ENCODE results near the gene RAB4A.
"Not testable (repeated sequence)": the region's sequence is repeated elsewhere in the genome, so short reads cannot be mapped to it uniquely, and the experiment has no call there.

RAB4A gene

DNA sequence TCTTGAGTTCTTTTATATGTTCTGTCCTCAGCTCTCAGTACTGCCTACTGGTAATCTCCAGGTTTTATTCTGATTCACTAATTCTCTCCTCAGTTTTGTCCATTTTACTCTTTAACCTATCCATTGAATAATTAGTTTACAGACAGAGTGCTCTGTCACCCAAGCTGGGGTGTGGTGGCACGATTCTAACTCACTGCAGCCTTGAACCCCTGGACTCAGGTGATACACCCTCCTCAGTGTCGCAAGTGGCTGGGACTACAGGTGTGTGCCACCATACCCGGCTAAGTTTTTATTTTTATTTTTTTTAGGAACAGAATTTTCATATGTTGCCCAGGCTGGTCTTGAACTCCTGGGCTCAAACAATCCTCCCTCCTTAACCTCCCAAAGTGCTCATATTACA lies 14.0 kb downstream of the RAB4A start:
- Histone ChIP-seq H3K27me3 (ENCODE audit: control insufficient read depth, insufficient read depth, low read length) (no peaks in the 10 kb centered on the region), H3K36me3 (ENCODE audit: control insufficient read depth, insufficient read depth, low read length) (peaks cover 6% of the 10 kb centered on the region), H3K4me1 (ENCODE audit: control insufficient read depth, insufficient read depth, low read length) (peaks cover 11% of the 10 kb centered on the region), H3K9ac (ENCODE audit: low read length) (no peak overlapping the region), H3K4me3 (ENCODE audit: low read depth, low read length) (no peak overlapping the region), H3K27ac (ENCODE audit: low read depth, low read length) (no peak overlapping the region), H3K9me3 (ENCODE audit: control insufficient read depth, insufficient read depth, low read depth, low read length) (no peaks in the 10 kb centered on the region)

DNA sequence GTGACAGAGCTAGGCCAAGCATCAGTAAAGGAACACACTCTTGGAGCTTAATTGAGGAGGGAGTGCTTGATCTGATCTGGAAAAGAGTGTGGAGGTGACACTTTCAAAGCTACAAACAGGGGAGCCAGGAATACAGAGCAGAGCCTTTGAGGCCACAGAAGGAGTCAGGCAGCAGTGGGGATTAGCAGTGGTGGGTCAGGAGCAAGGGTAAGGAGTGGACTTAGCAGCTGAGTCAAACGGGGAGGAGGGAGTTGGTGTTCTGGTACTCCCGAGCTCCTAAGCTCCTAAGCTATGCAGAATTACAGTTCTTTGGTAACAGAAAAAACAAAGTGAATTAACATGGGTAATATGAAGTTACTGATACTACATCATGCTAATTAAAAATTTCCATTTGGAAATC lies 14.5 kb downstream of the RAB4A start:
- Histone ChIP-seq H3K9me3 (ENCODE audit: control insufficient read depth, insufficient read depth, low read depth, low read length) (no peaks in the 10 kb centered on the region), H3K9ac (ENCODE audit: low read length) (no peak overlapping the region), H3K27me3 (ENCODE audit: control insufficient read depth, insufficient read depth, low read length) (no peaks in the 10 kb centered on the region), H3K4me1 (ENCODE audit: control insufficient read depth, insufficient read depth, low read length) (peaks cover 11% of the 10 kb centered on the region), H3K27ac (ENCODE audit: low read depth, low read length) (no peak overlapping the region), H3K4me3 (ENCODE audit: low read depth, low read length) (no peak overlapping the region), H3K36me3 (ENCODE audit: control insufficient read depth, insufficient read depth, low read length) (peaks cover 8% of the 10 kb centered on the region)

GRCh38 chr1:229286099-229286766 lies 15.3 kb downstream of the RAB4A start:
- H3K4me3 ChIP-seq (ENCODE audit: low read depth, low read length): no peak overlapping the region
- no peak overlapping the region for H3K27ac ChIP-seq (ENCODE audit: low read depth, low read length)
- H3K9ac ChIP-seq (ENCODE audit: low read length): no peak overlapping the region
- peaks cover 14% of the 10 kb centered on the region for H3K36me3 ChIP-seq (ENCODE audit: control insufficient read depth, insufficient read depth, low read length)
- H3K27me3 ChIP-seq (ENCODE audit: control insufficient read depth, insufficient read depth, low read length): no peaks in the 10 kb centered on the region
- H3K4me1 ChIP-seq (ENCODE audit: control insufficient read depth, insufficient read depth, low read length): peaks cover 11% of the 10 kb centered on the region
- no peaks in the 10 kb centered on the region for H3K9me3 ChIP-seq (ENCODE audit: control insufficient read depth, insufficient read depth, low read depth, low read length)

DNA sequence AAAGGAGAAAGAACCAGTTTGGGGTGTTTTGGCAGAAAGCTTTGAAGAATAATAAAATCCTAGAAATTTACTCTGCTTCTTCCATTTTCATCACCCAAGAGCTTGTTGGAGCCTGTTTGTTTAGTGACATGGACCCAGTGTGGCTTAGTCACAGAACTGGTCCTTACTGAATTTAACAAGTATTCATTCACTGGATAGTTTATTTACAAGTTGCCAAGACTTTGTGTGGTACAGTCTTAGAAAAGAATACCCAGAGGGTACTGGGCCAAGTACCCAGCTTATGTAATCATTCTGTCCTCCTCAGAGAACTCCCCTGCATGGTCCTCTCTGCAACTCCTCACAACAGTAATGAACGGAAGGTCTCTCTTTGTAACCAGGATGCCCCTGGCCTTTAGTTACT lies 16.4 kb downstream of the RAB4A start:
- Histone ChIP-seq H3K27ac (ENCODE audit: low read depth, low read length) (peak overlapping the region; percentile 18; the same call in 1 of the 2 replicates), H3K36me3 (ENCODE audit: control insufficient read depth, insufficient read depth, low read length) (peaks cover 16% of the 10 kb centered on the region), H3K9ac (ENCODE audit: low read length) (no peak overlapping the region), H3K9me3 (ENCODE audit: control insufficient read depth, insufficient read depth, low read depth, low read length) (no peaks in the 10 kb centered on the region), H3K4me3 (ENCODE audit: low read depth, low read length) (no peak overlapping the region), H3K4me1 (ENCODE audit: control insufficient read depth, insufficient read depth, low read length) (peaks cover 11% of the 10 kb centered on the region), H3K27me3 (ENCODE audit: control insufficient read depth, insufficient read depth, low read length) (no peaks in the 10 kb centered on the region)

- H3K36me3 ChIP-seq (ENCODE audit: control insufficient read depth, insufficient read depth, low read length): peaks cover 16% of the 10 kb centered on the region
- H3K9me3 ChIP-seq (ENCODE audit: control insufficient read depth, insufficient read depth, low read depth, low read length): no peaks in the 10 kb centered on the region
- no peaks in the 10 kb centered on the region for H3K27me3 ChIP-seq (ENCODE audit: control insufficient read depth, insufficient read depth, low read length)
- peaks cover 11% of the 10 kb centered on the region for H3K4me1 ChIP-seq (ENCODE audit: control insufficient read depth, insufficient read depth, low read length)
- H3K4me3 ChIP-seq (ENCODE audit: low read depth, low read length): no peak overlapping the region
- no peak overlapping the region for H3K9ac ChIP-seq (ENCODE audit: low read length)
- H3K27ac ChIP-seq (ENCODE audit: low read depth, low read length): no peak overlapping the region
These were observed 17.6 kb downstream of the RAB4A start for GRCh38 chr1:229288516-229288915.

GRCh38 chr1:229291686-229292085 lies 20.8 kb downstream of the RAB4A start:
- not testable (repeated sequence) for H3K9me3 ChIP-seq (ENCODE audit: control insufficient read depth, insufficient read depth, low read depth, low read length); H3K27me3 ChIP-seq (ENCODE audit: control insufficient read depth, insufficient read depth, low read length); H3K4me3 ChIP-seq (ENCODE audit: low read depth, low read length); H3K9ac ChIP-seq (ENCODE audit: low read length); H3K27ac ChIP-seq (ENCODE audit: low read depth, low read length); H3K4me1 ChIP-seq (ENCODE audit: control insufficient read depth, insufficient read depth, low read length)
- H3K36me3 ChIP-seq (ENCODE audit: control insufficient read depth, insufficient read depth, low read length): peaks cover 21% of the 10 kb centered on the region

GRCh38 chr1:229293528-229294204 lies 22.8 kb downstream of the RAB4A start:
- H3K27me3 ChIP-seq (ENCODE audit: control insufficient read depth, insufficient read depth, low read length): no peaks in the 10 kb centered on the region
- no peak overlapping the region for H3K9ac ChIP-seq (ENCODE audit: low read length)
- H3K27ac ChIP-seq (ENCODE audit: low read depth, low read length): no peak overlapping the region
- H3K36me3 ChIP-seq (ENCODE audit: control insufficient read depth, insufficient read depth, low read length): peaks cover 34% of the 10 kb centered on the region
- no peak overlapping the region for H3K4me3 ChIP-seq (ENCODE audit: low read depth, low read length)
- H3K4me1 ChIP-seq (ENCODE audit: control insufficient read depth, insufficient read depth, low read length): no peaks in the 10 kb centered on the region
- H3K9me3 ChIP-seq (ENCODE audit: control insufficient read depth, insufficient read depth, low read depth, low read length): no peaks in the 10 kb centered on the region

- H3K4me1 ChIP-seq (ENCODE audit: control insufficient read depth, insufficient read depth, low read length): no peaks in the 10 kb centered on the region
- H3K4me3 ChIP-seq (ENCODE audit: low read depth, low read length): no peak overlapping the region
- H3K9ac ChIP-seq (ENCODE audit: low read length): no peak overlapping the region
- H3K27ac ChIP-seq (ENCODE audit: low read depth, low read length): no peak overlapping the region
- H3K27me3 ChIP-seq (ENCODE audit: control insufficient read depth, insufficient read depth, low read length): no peaks in the 10 kb centered on the region
- no peaks in the 10 kb centered on the region for H3K9me3 ChIP-seq (ENCODE audit: control insufficient read depth, insufficient read depth, low read depth, low read length)
- peaks cover 44% of the 10 kb centered on the region for H3K36me3 ChIP-seq (ENCODE audit: control insufficient read depth, insufficient read depth, low read length)
These were observed 24.8 kb downstream of the RAB4A start for GRCh38 chr1:229295745-229296144.

- Histone ChIP-seq H3K9me3 (ENCODE audit: control insufficient read depth, insufficient read depth, low read depth, low read length) (no peaks in the 10 kb centered on the region), H3K4me3 (ENCODE audit: low read depth, low read length) (no peak overlapping the region), H3K27me3 (ENCODE audit: control insufficient read depth, insufficient read depth, low read length) (no peaks in the 10 kb centered on the region), H3K4me1 (ENCODE audit: control insufficient read depth, insufficient read depth, low read length) (no peaks in the 10 kb centered on the region), H3K27ac (ENCODE audit: low read depth, low read length) (no peak overlapping the region), H3K36me3 (ENCODE audit: control insufficient read depth, insufficient read depth, low read length) (peaks cover 42% of the 10 kb centered on the region), H3K9ac (ENCODE audit: low read length) (no peak overlapping the region)
These were observed 25.6 kb downstream of the RAB4A start for GRCh38 chr1:229296541-229296941.

- Histone ChIP-seq H3K36me3 (ENCODE audit: control insufficient read depth, insufficient read depth, low read length) (peaks cover 44% of the 10 kb centered on the region), H3K27me3 (ENCODE audit: control insufficient read depth, insufficient read depth, low read length) (no peaks in the 10 kb centered on the region), H3K4me3 (ENCODE audit: low read depth, low read length) (no peak overlapping the region), H3K4me1 (ENCODE audit: control insufficient read depth, insufficient read depth, low read length) (no peaks in the 10 kb centered on the region), H3K27ac (ENCODE audit: low read depth, low read length) (no peak overlapping the region), H3K9me3 (ENCODE audit: control insufficient read depth, insufficient read depth, low read depth, low read length) (no peaks in the 10 kb centered on the region), H3K9ac (ENCODE audit: low read length) (no peak overlapping the region)
These were observed 26.8 kb downstream of the RAB4A start for GRCh38 chr1:229297746-229298145.

DNA sequence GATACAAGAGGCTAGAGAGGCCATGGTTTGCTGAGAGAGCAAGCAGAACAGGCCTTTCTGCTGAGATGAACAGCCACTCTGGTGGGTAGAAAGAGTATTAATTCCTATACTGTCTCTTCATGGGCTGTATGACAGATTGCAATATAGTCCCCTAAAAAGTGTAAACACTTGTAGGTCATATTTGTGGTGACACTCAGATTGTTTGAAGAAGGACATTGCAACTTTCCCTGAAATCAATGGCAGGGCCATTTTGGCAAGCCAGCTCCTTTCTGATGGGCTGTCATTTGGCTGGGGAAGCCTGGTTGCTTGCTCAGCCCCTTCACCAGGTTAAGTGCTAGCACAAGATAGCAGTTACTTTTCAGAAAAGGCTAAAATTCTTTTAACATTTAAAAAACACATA lies 27.5 kb downstream of the RAB4A start:
- H3K27ac ChIP-seq (ENCODE audit: low read depth, low read length): no peak overlapping the region
- peaks cover 49% of the 10 kb centered on the region for H3K36me3 ChIP-seq (ENCODE audit: control insufficient read depth, insufficient read depth, low read length)
- no peak overlapping the region for H3K4me3 ChIP-seq (ENCODE audit: low read depth, low read length)
- no peaks in the 10 kb centered on the region for H3K9me3 ChIP-seq (ENCODE audit: control insufficient read depth, insufficient read depth, low read depth, low read length)
- no peaks in the 10 kb centered on the region for H3K4me1 ChIP-seq (ENCODE audit: control insufficient read depth, insufficient read depth, low read length)
- no peak overlapping the region for H3K9ac ChIP-seq (ENCODE audit: low read length)
- no peaks in the 10 kb centered on the region for H3K27me3 ChIP-seq (ENCODE audit: control insufficient read depth, insufficient read depth, low read length)

Data from HUES6 (cell line).